CD8-positive, alpha-beta memory T cell (primary cell): ENCODE data around the gene SHB. TPM values are rescaled to one million over a fixed set of nuclear protein-coding genes. Genes with fewer than 3 reads are reported as not detected.

Source experiments
- CTCF ChIA-PET: fragments of 350-600 bp; sonication (Branson Sonifier 250); formaldehyde crosslinking; loops from one replicate; lab custom pipeline; 2021; ENCODE audit warnings: antibody characterized with exemption; lab: Charles Lee
- POLR2A ChIA-PET: fragments of 350-600 bp; sonication (Branson Sonifier 250); formaldehyde crosslinking; loops from one replicate; lab custom pipeline; 2021; ENCODE audit warnings: antibody characterized with exemption; lab: Charles Lee
- DNase-seq, 5 donors: peaks; one replicate each; pipeline versions ENCODE4 v3.0.0 to v3.0.0-alpha.2; 2020 to 2022; ENCODE audit warnings: mixed read lengths in 1 of 5
- H3K27ac ChIP-seq: one replicate; pipeline ENCODE4 v1.7.0; 2013; ENCODE audit warnings: low read depth, mild to moderate bottlenecking, low read length, moderate library complexity
- H3K27me3 ChIP-seq: 2 replicates; pipeline ENCODE4 v1.7.0; 2013; ENCODE audit warnings: low read length, mild to moderate bottlenecking; ENCODE audit not compliant: insufficient read depth, poor library complexity, severe bottlenecking
- H3K36me3 ChIP-seq: 2 replicates; pipeline ENCODE4 v1.7.0; 2013; ENCODE audit warnings: mild to moderate bottlenecking, low read length, moderate library complexity; ENCODE audit not compliant: insufficient read depth
- H3K4me1 ChIP-seq: 2 replicates; pipeline ENCODE4 v1.7.0; 2013; ENCODE audit warnings: mild to moderate bottlenecking, low read length, moderate library complexity; ENCODE audit not compliant: insufficient read depth
- H3K4me3 ChIP-seq: 2 replicates; pipeline ENCODE4 v1.7.0; 2013; ENCODE audit warnings: mild to moderate bottlenecking, low read length
- H3K9me3 ChIP-seq: 2 replicates; pipeline ENCODE4 v1.7.0; 2013; ENCODE audit warnings: mild to moderate bottlenecking, low read length
- H3K27ac Mint-ChIP-seq, 8 donors: one replicate each; pipeline ENCODE4 v1.8.0; 2020 to 2021; ENCODE audit warnings: mixed read lengths in 8 of 8, mild to moderate bottlenecking in 6 of 8, inconsistent platforms in 3 of 8, moderate library complexity in 3 of 8
- H3K27me3 Mint-ChIP-seq, 2 donors: one replicate each; pipeline ENCODE4 v1.8.0; 2020 to 2021; ENCODE audit warnings: mixed read lengths in 2 of 2, mild to moderate bottlenecking in 1 of 2, moderate library complexity in 1 of 2
- H3K36me3 Mint-ChIP-seq, 3 donors: one replicate each; pipeline ENCODE4 v1.8.0; 2020 to 2021; ENCODE audit warnings: mixed read lengths in 3 of 3, inconsistent platforms in 1 of 3, mild to moderate bottlenecking in 1 of 3
- H3K4me1 Mint-ChIP-seq, 3 donors: one replicate each; pipeline ENCODE4 v1.8.0; 2020 to 2021; ENCODE audit warnings: mixed read lengths in 3 of 3, inconsistent platforms in 1 of 3, mild to moderate bottlenecking in 1 of 3
- H3K4me3 Mint-ChIP-seq, 7 donors: one replicate each; pipeline ENCODE4 v1.8.0; 2020 to 2021; ENCODE audit warnings: mixed read lengths in 7 of 7, mild to moderate bottlenecking in 6 of 7, moderate library complexity in 4 of 7, inconsistent platforms in 2 of 7
- H3K9me3 Mint-ChIP-seq, 5 donors: one replicate each; pipeline ENCODE4 v1.8.0; 2020 to 2022; ENCODE audit warnings: mixed read lengths in 5 of 5, mild to moderate bottlenecking in 3 of 5, moderate library complexity in 2 of 5, inconsistent platforms in 1 of 5
- polyA plus RNA-seq: library from polyadenylated mRNA; unstranded; fragments of 300-500 nt; fragmentation: Illumina TruSeq; gene quantifications from one replicate; pipeline ENCODE4 v1.2.3, GENCODE V29; 2021
- total RNA-seq, 2 experiments: library from RNA; stranded (reverse); gene quantifications; one replicate each; pipeline ENCODE4 v1.2.3, GENCODE V29; 2021

SHB gene
- total and polyA plus RNA-seq, 3 experiments from 2014 or later = 0.64 to 1.8 (median 1.8) TPM

DNA sequence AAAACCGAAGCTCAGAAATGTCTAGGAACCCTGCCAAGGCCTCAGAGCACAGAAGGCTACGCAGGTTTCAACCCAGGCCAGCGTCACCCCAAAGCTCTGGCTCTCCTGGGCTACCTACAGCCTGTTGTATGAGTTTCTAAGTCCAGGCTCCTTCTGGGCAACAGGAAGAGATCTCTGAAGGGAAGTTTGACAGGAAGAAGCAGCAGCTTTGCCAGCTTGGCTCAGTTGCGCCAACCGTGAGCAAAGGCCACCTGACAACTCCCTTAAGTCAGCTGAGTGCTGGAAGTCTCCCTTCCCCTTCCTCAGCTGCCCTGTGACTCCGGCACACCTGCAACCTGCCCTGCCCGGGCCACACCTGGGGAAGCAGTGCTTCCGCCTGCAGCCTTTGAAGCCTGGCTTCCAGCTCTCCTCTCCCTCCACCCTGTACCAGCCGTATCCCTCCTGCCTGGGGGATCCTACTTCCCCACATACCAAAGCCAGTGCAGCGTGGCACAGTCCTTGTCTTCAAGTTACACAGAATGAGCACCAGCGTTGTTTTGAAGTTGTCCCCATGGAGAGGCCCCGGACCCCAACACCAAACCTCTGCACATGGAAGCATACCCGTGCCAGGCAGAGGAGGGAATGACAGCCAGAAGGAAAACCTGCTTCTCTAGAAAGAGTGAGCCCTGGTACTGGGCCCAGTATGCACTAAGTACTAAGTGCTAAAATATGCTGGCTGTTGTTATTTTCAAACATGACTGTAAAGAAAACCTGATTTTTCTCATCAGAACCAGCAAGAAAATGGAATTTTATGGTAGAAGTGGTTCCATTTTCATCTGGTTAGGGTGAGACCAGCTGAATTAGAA is 36.5 kb downstream of the SHB start:
- no peak overlapping the region for H3K4me3 Mint-ChIP-seq
- CTCF ChIA-PET = no interaction called here
- H3K36me3 Mint-ChIP-seq = no peaks in the 10 kb centered on the region
- DNase-seq = no peak
- H3K27ac Mint-ChIP-seq = no peak overlapping the region
- H3K9me3 ChIP-seq = no peaks in the 10 kb centered on the region
- peaks cover 0 to 4% of the 10 kb centered on the region in 2 donors for H3K27me3 Mint-ChIP-seq
- POLR2A ChIA-PET = no interaction called here
- no peak overlapping the region for H3K4me3 ChIP-seq
- H3K27me3 ChIP-seq = no peaks in the 10 kb centered on the region
- no peaks in the 10 kb centered on the region for H3K9me3 Mint-ChIP-seq
- no peaks in the 10 kb centered on the region for H3K4me1 ChIP-seq
- no peaks in the 10 kb centered on the region for H3K4me1 Mint-ChIP-seq
- H3K27ac ChIP-seq = no peak overlapping the region
- H3K36me3 ChIP-seq = no peaks in the 10 kb centered on the region

DNA sequence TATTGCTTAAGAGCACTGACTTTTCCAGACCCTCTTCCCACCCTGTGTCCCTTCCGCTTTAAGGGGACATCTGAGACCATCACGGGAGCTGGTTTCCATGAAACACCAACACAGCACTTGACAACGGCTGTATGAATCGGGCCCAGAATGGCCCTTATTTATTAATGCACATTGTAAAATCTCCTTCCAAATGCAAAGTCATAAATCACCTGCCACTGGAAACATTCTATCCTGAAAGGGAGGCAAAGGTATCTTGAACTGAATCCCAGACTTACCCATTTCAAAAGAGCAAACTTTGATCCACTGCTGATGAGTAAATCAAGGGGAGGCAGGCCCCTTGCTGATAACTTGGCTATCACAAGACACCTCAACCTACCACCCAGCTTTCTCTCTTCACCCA is 37.4 kb downstream of the SHB start:
- ChIA-PET POLR2A (no interaction called here), CTCF (no interaction called here)
- H3K27ac ChIP-seq = no peak overlapping the region
- H3K4me3 ChIP-seq = no peak overlapping the region
- Mint-ChIP-seq H3K9me3 (no peaks in the 10 kb centered on the region), H3K4me3 (no peak overlapping the region), H3K27ac (no peak overlapping the region), H3K4me1 (no peaks in the 10 kb centered on the region), H3K36me3 (no peaks in the 10 kb centered on the region), H3K27me3 (peaks cover 0 to 4% of the 10 kb centered on the region in 2 donors)
- no peak for DNase-seq
- H3K36me3 ChIP-seq = no peaks in the 10 kb centered on the region
- no peaks in the 10 kb centered on the region for H3K9me3 ChIP-seq
- H3K27me3 ChIP-seq = no peaks in the 10 kb centered on the region
- no peaks in the 10 kb centered on the region for H3K4me1 ChIP-seq

DNA sequence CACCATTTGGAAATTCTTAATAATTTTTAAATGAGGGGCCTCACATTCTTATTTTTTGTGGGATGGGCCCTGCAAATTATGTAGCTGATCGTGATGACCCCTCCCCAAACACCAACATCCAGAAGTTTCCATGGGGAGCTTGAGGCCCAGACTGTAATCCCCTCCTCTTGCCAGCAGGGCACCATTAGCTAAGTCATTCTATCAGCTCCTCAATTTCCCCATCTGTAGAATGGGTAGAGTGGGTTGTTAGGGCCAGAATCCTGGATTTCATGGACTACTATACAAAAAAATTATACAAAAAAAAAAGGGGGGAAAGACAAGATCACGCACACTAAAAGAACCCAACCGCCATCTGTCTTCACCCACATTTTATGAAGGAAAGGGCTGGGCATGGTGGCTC is 38.4 kb downstream of the SHB start:
- Mint-ChIP-seq H3K36me3 (no peaks in the 10 kb centered on the region), H3K27ac (no peak overlapping the region), H3K4me3 (no peak overlapping the region), H3K27me3 (peaks cover 0 to 5% of the 10 kb centered on the region in 2 donors), H3K4me1 (no peaks in the 10 kb centered on the region), H3K9me3 (no peaks in the 10 kb centered on the region)
- H3K27me3 ChIP-seq = no peaks in the 10 kb centered on the region
- no peaks in the 10 kb centered on the region for H3K36me3 ChIP-seq
- no peaks in the 10 kb centered on the region for H3K9me3 ChIP-seq
- CTCF ChIA-PET = no interaction called here
- POLR2A ChIA-PET = no interaction called here
- H3K4me3 ChIP-seq = no peak overlapping the region
- no peak overlapping the region for H3K27ac ChIP-seq
- H3K4me1 ChIP-seq = no peaks in the 10 kb centered on the region
- DNase-seq = no peak

DNA sequence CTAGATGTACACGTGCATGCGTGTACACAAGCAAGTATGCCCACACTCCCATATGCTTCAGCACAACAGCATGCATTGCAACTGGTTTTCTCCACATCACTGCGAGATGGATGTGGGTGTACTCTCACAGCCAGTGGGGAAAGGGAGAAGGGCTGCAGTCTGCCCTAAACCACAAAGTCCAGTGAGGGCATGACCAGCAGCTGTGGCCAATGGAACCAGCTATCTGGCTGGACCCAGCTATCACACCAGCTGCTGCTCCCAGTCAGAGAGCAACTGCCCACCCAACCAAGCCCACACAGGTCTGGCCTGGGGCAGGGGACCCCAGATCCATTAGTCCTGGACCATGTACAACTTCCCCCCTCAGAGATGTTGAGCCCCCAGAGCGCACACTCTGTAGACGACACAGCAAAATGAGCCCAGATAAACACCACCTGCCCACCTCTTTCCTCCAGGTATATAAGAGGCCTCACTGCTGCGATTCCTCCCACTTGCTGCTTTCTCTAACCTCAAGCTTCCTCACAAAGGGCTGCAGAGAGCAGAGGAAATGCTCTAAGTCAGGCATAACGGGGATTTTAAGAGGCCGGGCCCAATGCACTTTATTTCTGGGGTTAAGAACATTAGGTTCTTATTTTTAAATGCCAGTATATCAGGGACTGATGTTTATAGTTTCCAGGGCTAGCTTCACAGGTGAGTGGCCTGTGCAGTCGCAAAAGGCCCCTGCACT is 39.0 kb downstream of the SHB start:
- POLR2A ChIA-PET = no interaction called here
- Mint-ChIP-seq H3K9me3 (no peaks in the 10 kb centered on the region), H3K4me1 (no peaks in the 10 kb centered on the region), H3K27ac (no peak overlapping the region), H3K27me3 (peaks cover 0 to 5% of the 10 kb centered on the region in 2 donors), H3K36me3 (no peaks in the 10 kb centered on the region), H3K4me3 (no peak overlapping the region)
- H3K4me3 ChIP-seq = no peak overlapping the region
- H3K4me1 ChIP-seq = no peaks in the 10 kb centered on the region
- CTCF ChIA-PET = no interaction called here
- no peak overlapping the region for H3K27ac ChIP-seq
- H3K9me3 ChIP-seq = no peaks in the 10 kb centered on the region
- H3K27me3 ChIP-seq = no peaks in the 10 kb centered on the region
- no peaks in the 10 kb centered on the region for H3K36me3 ChIP-seq
- no peak for DNase-seq

DNA sequence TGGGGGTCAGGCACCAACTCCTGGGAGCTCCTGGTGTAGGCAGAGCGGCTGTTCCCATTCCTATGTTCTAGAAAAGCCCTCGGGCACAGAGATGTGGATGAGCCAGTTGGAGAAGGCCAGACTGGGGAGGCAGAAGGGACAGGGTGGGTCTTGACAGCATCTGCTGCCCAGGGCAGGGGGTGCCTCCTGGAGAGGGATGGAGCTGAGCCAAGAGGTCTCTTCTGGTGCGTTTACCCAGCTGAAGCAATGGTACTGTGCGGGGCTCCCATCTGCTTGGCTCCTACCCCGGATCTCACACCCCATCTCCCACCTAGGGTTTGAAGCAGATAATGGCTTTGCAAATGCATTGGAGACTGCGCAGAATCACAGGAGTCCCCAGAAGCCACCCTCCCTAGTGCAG is 41.3 kb downstream of the SHB start:
- H3K27ac ChIP-seq = no peak overlapping the region
- H3K4me3 ChIP-seq = no peak overlapping the region
- no peaks in the 10 kb centered on the region for H3K36me3 Mint-ChIP-seq
- H3K27ac Mint-ChIP-seq = no peak overlapping the region
- no peaks in the 10 kb centered on the region for H3K27me3 ChIP-seq
- POLR2A ChIA-PET = no interaction called here
- no peaks in the 10 kb centered on the region for H3K36me3 ChIP-seq
- no peaks in the 10 kb centered on the region for H3K9me3 ChIP-seq
- CTCF ChIA-PET = no interaction called here
- H3K4me1 ChIP-seq = no peaks in the 10 kb centered on the region
- no peaks in the 10 kb centered on the region for H3K4me1 Mint-ChIP-seq
- H3K9me3 Mint-ChIP-seq = no peaks in the 10 kb centered on the region
- no peak for DNase-seq
- peaks cover 0 to 5% of the 10 kb centered on the region in 2 donors for H3K27me3 Mint-ChIP-seq
- H3K4me3 Mint-ChIP-seq = no peak overlapping the region

DNA sequence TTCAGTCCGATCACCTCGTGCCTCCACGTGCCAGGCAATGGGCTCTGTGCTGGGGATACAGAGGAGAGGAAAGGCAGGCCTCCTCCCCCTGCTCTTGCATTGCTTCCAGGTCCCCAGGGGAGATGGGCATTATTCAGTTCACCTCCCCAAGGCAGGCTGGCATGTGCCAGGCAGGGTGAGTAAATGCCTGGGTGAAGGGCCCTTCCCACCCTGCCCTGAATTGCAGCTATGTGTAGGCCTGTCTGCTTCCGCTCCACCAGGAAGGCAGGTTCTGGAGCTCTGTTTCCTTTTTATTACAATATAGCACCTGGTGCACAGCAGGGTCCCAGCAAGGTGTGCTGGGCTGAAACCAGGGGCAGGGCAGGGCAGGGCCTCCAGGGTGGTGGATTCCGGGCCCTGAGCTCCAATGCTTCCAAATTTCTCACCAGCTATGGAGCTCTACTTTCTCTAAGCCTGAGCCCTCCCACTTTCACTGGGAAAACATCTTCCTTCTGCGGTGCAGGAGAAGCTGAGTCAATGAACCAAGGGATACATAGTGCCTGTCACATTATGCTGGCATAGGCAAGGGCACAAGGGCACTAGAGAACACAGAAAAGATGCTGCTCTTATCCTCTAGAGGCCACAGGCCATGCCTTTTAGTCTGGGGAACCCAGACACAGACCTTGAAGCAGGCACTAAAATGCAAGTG is 42.0 kb downstream of the SHB start:
- H3K27me3 ChIP-seq = no peaks in the 10 kb centered on the region
- Mint-ChIP-seq H3K36me3 (no peaks in the 10 kb centered on the region), H3K27ac (no peak overlapping the region), H3K9me3 (no peaks in the 10 kb centered on the region), H3K4me1 (no peaks in the 10 kb centered on the region), H3K27me3 (peaks cover 0 to 5% of the 10 kb centered on the region in 2 donors), H3K4me3 (no peak overlapping the region)
- H3K9me3 ChIP-seq = no peaks in the 10 kb centered on the region
- H3K36me3 ChIP-seq = no peaks in the 10 kb centered on the region
- ChIA-PET POLR2A (no interaction called here), CTCF (no interaction called here)
- no peak for DNase-seq
- H3K4me3 ChIP-seq = no peak overlapping the region
- no peaks in the 10 kb centered on the region for H3K4me1 ChIP-seq
- no peak overlapping the region for H3K27ac ChIP-seq

DNA sequence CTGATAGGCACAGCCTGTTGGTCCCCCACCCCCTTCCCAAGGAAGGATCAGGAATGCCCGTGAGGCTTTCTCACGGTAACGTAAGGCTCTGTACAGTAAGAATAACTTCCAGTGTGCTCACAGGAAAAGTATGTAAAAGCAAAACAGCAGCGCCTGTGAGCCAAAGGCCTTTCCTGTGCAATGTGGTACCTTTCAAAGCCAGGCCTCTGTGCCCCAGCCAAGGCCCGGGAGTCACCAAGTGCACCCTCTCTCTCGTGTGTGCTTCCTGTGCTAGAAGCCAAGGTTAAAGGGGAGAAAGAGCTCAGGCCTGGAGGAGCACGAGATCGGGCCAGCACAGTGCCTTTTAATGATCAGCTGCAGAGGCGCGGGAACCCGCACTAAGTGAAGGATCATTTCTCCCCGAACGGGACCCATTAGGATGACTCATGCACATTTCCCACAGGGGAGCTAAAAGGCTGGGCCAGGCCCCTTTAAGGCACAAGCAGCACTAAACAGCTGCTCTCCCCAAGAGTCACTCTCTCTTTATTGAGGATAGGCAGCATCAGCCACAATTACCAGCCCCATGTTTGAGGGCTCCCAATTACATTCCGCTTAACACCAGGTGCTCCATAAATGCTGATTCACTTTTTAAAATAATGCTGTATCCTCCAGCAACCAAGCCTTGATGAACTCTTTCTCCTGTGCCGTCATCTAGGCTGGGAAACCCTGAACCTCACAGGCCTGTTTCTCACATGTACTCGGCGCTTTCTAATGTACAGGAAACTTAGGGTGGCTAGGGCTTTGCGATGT is 42.8 kb downstream of the SHB start:
- no peaks in the 10 kb centered on the region for H3K9me3 Mint-ChIP-seq
- H3K27ac Mint-ChIP-seq = no peak overlapping the region
- no peaks in the 10 kb centered on the region for H3K9me3 ChIP-seq
- H3K36me3 ChIP-seq = no peaks in the 10 kb centered on the region
- H3K4me3 ChIP-seq = no peak overlapping the region
- peaks cover 0 to 5% of the 10 kb centered on the region in 2 donors for H3K27me3 Mint-ChIP-seq
- no peaks in the 10 kb centered on the region for H3K4me1 Mint-ChIP-seq
- H3K4me1 ChIP-seq = no peaks in the 10 kb centered on the region
- CTCF ChIA-PET = no interaction called here
- H3K27ac ChIP-seq = no peak overlapping the region
- no peak overlapping the region for H3K4me3 Mint-ChIP-seq
- POLR2A ChIA-PET = no interaction called here
- H3K36me3 Mint-ChIP-seq = no peaks in the 10 kb centered on the region
- H3K27me3 ChIP-seq = no peaks in the 10 kb centered on the region
- no peak for DNase-seq
